IMR-90 (cell line): ENCODE results near the gene PDS5A. TPM values are rescaled to one million over a fixed set of nuclear protein-coding genes. Genes with fewer than 3 reads are reported as not detected.

Source experiments
- ATAC-seq: fragments of 200-7000 bp; cut with Tn5 transposase; 2 replicates; pipeline ENCODE4 v1.9.1; 2020; ENCODE audit warnings: low read depth, mild to moderate bottlenecking, moderate library complexity
- BruUV-seq: library from RNA; stranded (reverse); fragments of 400-500 nt; replicated peaks from 2 replicates; lab custom pipeline; 2021; lab: Mats Ljungman, UMichigan
- CTCF ChIA-PET: fragments of 300-600 bp; formaldehyde crosslinking; extraction: SDS; loops from one replicate; lab custom pipeline; 2021; ENCODE audit warnings: antibody characterized with exemption; lab: Yijun Ruan, JAX
- POLR2A ChIA-PET: fragments of 300-600 bp; sonication (Branson Sonifier 250); formaldehyde crosslinking; loops from one replicate; lab custom pipeline; 2022; ENCODE audit warnings: antibody characterized with exemption; ENCODE audit not compliant: unreplicated experiment; lab: Charles Lee
- DNase-seq: peaks from one replicate; pipeline ENCODE4 v3.0.0; 2013
- H2AFZ ChIP-seq: replicated peaks from 2 replicates; pipeline ENCODE3; 2013; ENCODE audit warnings: low read length, mild to moderate bottlenecking; ENCODE audit not compliant: poor library complexity
- H2AK5ac ChIP-seq: 2 replicates; pipeline ENCODE4 v1.6.1; 2013; ENCODE audit warnings: low read depth, low read length, inconsistent platforms
- H2AK9ac ChIP-seq: replicated peaks from 2 replicates; pipeline ENCODE3; 2013; ENCODE audit warnings: mild to moderate bottlenecking, low read depth, low read length, moderate library complexity; ENCODE audit not compliant: poor library complexity
- H2BK120ac ChIP-seq: 2 replicates; pipeline ENCODE4 v1.6.1; 2013; ENCODE audit warnings: low read depth, low read length, inconsistent platforms
- H2BK15ac ChIP-seq: 3 replicates; pipeline ENCODE4 v1.6.1; 2013; ENCODE audit warnings: low read depth, low read length, inconsistent platforms
- H2BK20ac ChIP-seq: 2 replicates; pipeline ENCODE4 v1.6.1; 2013; ENCODE audit warnings: low read depth, mild to moderate bottlenecking, inconsistent platforms, low read length, moderate library complexity
- H2BK5ac ChIP-seq: 2 replicates; pipeline ENCODE4 v1.6.1; 2013; ENCODE audit warnings: mild to moderate bottlenecking, low read depth, low read length, inconsistent platforms; ENCODE audit not compliant: poor library complexity, severe bottlenecking
- H3K14ac ChIP-seq: replicated peaks from 2 replicates; pipeline ENCODE4 v1.6.1; 2013; ENCODE audit warnings: low read depth, low read length, inconsistent platforms
- H3K18ac ChIP-seq: 2 replicates; pipeline ENCODE4 v1.6.1; 2013; ENCODE audit warnings: low read depth, low read length, control low read depth
- H3K23ac ChIP-seq: 2 replicates; pipeline ENCODE4 v1.6.1; 2013; ENCODE audit warnings: low read depth, low read length, inconsistent platforms
- H3K27ac ChIP-seq: 2 replicates; pipeline ENCODE4 v1.5.1; 2013; ENCODE audit warnings: mild to moderate bottlenecking, control low read depth, low read length; ENCODE audit not compliant: insufficient read depth
- H3K27me3 ChIP-seq: 2 replicates; pipeline ENCODE4 v1.6.1; 2013; ENCODE audit warnings: low read length; ENCODE audit not compliant: control insufficient read depth, insufficient read depth
- H3K36me3 ChIP-seq: 2 replicates; pipeline ENCODE4 v1.6.1; 2013; ENCODE audit warnings: low read length, mixed read lengths; ENCODE audit not compliant: control insufficient read depth, insufficient read depth
- H3K4ac ChIP-seq: 2 replicates; pipeline ENCODE4 v1.6.1; 2013; ENCODE audit warnings: low read depth, low read length, inconsistent platforms
- H3K4me1 ChIP-seq: 2 replicates; pipeline ENCODE4 v1.6.1; 2013; ENCODE audit warnings: low read length, mixed read lengths; ENCODE audit not compliant: control insufficient read depth, insufficient read depth
- H3K4me2 ChIP-seq: 2 replicates; pipeline ENCODE4 v1.6.1; 2013; ENCODE audit warnings: low read depth, mild to moderate bottlenecking, control low read depth, low read length, moderate library complexity
- H3K4me3 ChIP-seq: 2 replicates; pipeline ENCODE4 v1.5.1; 2013; ENCODE audit warnings: low read depth, mild to moderate bottlenecking, control low read depth, low read length, moderate library complexity; ENCODE audit not compliant: insufficient read depth
- H3K56ac ChIP-seq: 2 replicates; pipeline ENCODE4 v1.6.1; 2013; ENCODE audit warnings: low read length, inconsistent platforms; ENCODE audit not compliant: insufficient read depth; ENCODE audit errors: extremely low read depth
- H3K79me1 ChIP-seq, 2 experiments: 2 replicates each; pipeline ENCODE4 v1.6.1; 2013; ENCODE audit warnings: low read length in 2 of 2, inconsistent platforms in 1 of 2, low read depth in 1 of 2
- H3K9ac ChIP-seq: 2 replicates; pipeline ENCODE4 v1.6.1; 2013; ENCODE audit warnings: low read depth, low read length, control low read depth
- H3K9me1 ChIP-seq: 2 replicates; pipeline ENCODE4 v1.6.1; 2013; ENCODE audit warnings: low read length, inconsistent platforms; ENCODE audit not compliant: insufficient read depth
- H3K9me3 ChIP-seq: 2 replicates; pipeline ENCODE4 v1.6.1; 2013; ENCODE audit warnings: low read length; ENCODE audit not compliant: control insufficient read depth, insufficient read depth
- H4K20me1 ChIP-seq: 2 replicates; pipeline ENCODE4 v1.6.1; 2013; ENCODE audit warnings: low read length, inconsistent platforms; ENCODE audit not compliant: insufficient read depth
- H4K5ac ChIP-seq: 2 replicates; pipeline ENCODE4 v1.6.1; 2013; ENCODE audit warnings: mild to moderate bottlenecking, low read depth, low read length, control low read depth
- H4K8ac ChIP-seq, 2 experiments: 2 replicates each; pipeline ENCODE4 v1.6.1; 2013; ENCODE audit warnings: low read depth in 2 of 2, low read length in 2 of 2, control low read depth in 1 of 2, inconsistent platforms in 1 of 2
- H4K91ac ChIP-seq: 2 replicates; pipeline ENCODE4 v1.6.1; 2013; ENCODE audit warnings: low read depth, low read length, inconsistent platforms; ENCODE audit not compliant: insufficient read depth
- BHLHE40 ChIP-seq: fragments of 150-350 bp; IDR thresholded peaks from 2 replicates; pipeline ENCODE4 v1.6.1; 2016; ENCODE audit warnings: mild to moderate bottlenecking, low read depth, low read length
- CEBPB ChIP-seq: IDR thresholded peaks from 2 replicates; pipeline ENCODE4 v1.6.1; 2012; ENCODE audit warnings: low read depth, low read length, improper control_type of control experiment
- CHD1 ChIP-seq: IDR thresholded peaks from 2 replicates; pipeline ENCODE4 v1.6.1; 2012; ENCODE audit warnings: low read depth, low read length, improper control_type of control experiment
- CTCF ChIP-seq: conservative IDR thresholded peaks from 2 replicates; pipeline ENCODE4 v1.5.1; 2012; ENCODE audit warnings: mild to moderate bottlenecking, low read depth, low read length, improper control_type of control experiment
- FOS ChIP-seq: fragments of 150-350 bp; IDR thresholded peaks from 2 replicates; pipeline ENCODE4 v1.6.1; 2016; ENCODE audit warnings: low read depth, low read length
- MAFK ChIP-seq: IDR thresholded peaks from 2 replicates; pipeline ENCODE4 v1.6.1; 2012; ENCODE audit warnings: low read depth, low read length, improper control_type of control experiment
- MAZ ChIP-seq: IDR thresholded peaks from 2 replicates; pipeline ENCODE4 v1.6.1; 2012; ENCODE audit warnings: low read depth, mild to moderate bottlenecking, low read length, improper control_type of control experiment, moderate library complexity, borderline replicate concordance
- MXI1 ChIP-seq: IDR thresholded peaks from 2 replicates; pipeline ENCODE4 v1.6.1; 2012; ENCODE audit warnings: low read depth, mild to moderate bottlenecking, low read length, moderate library complexity, borderline replicate concordance
- NFE2L2 ChIP-seq: fragments of 150-350 bp; IDR thresholded peaks from 2 replicates; pipeline ENCODE4 v1.6.1; 2016; ENCODE audit warnings: low read depth, mild to moderate bottlenecking, low read length
- POLR2A ChIP-seq: IDR thresholded peaks from 2 replicates; pipeline ENCODE4 v1.6.1; 2012; ENCODE audit warnings: mild to moderate bottlenecking, low read depth, low read length
- RAD21 ChIP-seq: IDR thresholded peaks from 2 replicates; pipeline ENCODE4 v1.6.1; 2012; ENCODE audit warnings: low read length, improper control_type of control experiment
- RCOR1 ChIP-seq: IDR thresholded peaks from 2 replicates; pipeline ENCODE4 v1.6.1; 2012; ENCODE audit warnings: mild to moderate bottlenecking, low read length, improper control_type of control experiment; ENCODE audit not compliant: insufficient replicate concordance
- RFX5 ChIP-seq: IDR thresholded peaks from 2 replicates; pipeline ENCODE4 v1.8.0; 2012; ENCODE audit warnings: low read depth, mild to moderate bottlenecking, low read length, moderate library complexity
- SMC3 ChIP-seq: fragments of 150-350 bp; IDR thresholded peaks from 2 replicates; pipeline ENCODE4 v1.6.1; 2016; ENCODE audit warnings: low read depth, mild to moderate bottlenecking, antibody characterized with exemption, low read length, moderate library complexity
- WGBS, 2 experiments: methylation state at CpG; one replicate each; pipeline versions ENCODE4 v1.1.5 to v1.1.7; 2013; ENCODE audit warnings: missing lambda C conversion rate in 2 of 2; ENCODE audit not compliant: insufficient read length in 1 of 2; ENCODE audit errors: extremely low coverage in 2 of 2; 5-methylcytosine and 5-hydroxymethylcytosine counted together
- dilution Hi-C: fragments of 300-500 bp; cut with HindIII; formaldehyde crosslinking; loops from one replicate; pipeline ENCODE4 v1.14.3; 2018; ENCODE audit warnings: low sequenced_read_pairs; ENCODE audit not compliant: unreplicated experiment
- in situ Hi-C: fragments of 300-500 bp; cut with MboI; formaldehyde crosslinking; loops from 3 replicates; pipeline ENCODE4 v1.14.3; 2019; ENCODE audit warnings: low sequenced_read_pairs, inconsistent platforms, mixed read lengths
- intact Hi-C: fragments of 100-400 bp; cut with micrococcal nuclease; formaldehyde crosslinking; loops from 2 replicates; pipeline ENCODE4 v1.10.0; 2022
- polyA plus RNA-seq, 3 experiments: library from polyadenylated mRNA; depleted of rRNA; stranded (reverse); fragments of >200 nt; gene quantifications; 2 replicates each; pipeline ENCODE4 v1.2.3, GENCODE V29; 2012; ENCODE audit warnings: low replicate concordance in 1 of 3
- total RNA-seq: library from RNA; depleted of rRNA; stranded (reverse); fragments of >200 nt; gene quantifications from 2 replicates; pipeline ENCODE4 v1.2.3, GENCODE V29; 2012
- TF ChIP-seq, protein P1 (sequence below): fragments of 150-350 bp; IDR thresholded peaks from 2 replicates; pipeline ENCODE4 v1.6.1; 2016; ENCODE audit warnings: low read depth, mild to moderate bottlenecking, low read length, moderate library complexity, borderline replicate concordance
- TF ChIP-seq, protein P2 (sequence below): fragments of 150-350 bp; IDR thresholded peaks from 2 replicates; pipeline ENCODE4 v1.6.1; 2017; ENCODE audit warnings: mild to moderate bottlenecking, antibody characterized with exemption, low read length, low read depth

PDS5A gene
- total and polyA plus RNA-seq, 2 of the 4 experiments (the other 2 are of a cell fraction): 16.3 to 33.5 TPM

DNA sequence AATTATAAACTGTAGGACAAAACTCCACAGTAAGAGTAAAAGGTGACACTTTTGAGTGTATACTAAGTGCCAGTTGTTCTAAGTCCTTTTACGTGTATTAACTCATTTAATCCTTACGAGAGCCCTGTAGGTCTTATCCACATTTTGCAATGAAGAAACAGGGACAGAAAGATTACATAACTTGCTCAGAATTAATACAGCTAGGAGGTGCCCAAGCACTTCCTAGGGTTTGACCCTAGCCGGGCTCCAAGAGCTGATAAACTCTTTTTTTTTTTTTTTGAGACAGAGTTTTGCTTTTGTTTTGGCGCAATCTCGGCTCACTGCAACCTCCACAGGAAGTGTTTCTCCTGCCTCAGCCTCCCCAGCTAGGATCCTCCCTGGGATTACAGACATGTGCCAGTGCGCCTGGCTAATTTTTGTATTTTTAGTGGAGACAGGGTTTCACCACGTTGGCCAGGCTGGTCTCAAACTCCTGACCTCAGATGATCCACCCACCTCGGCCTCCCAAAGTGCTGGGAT is 169.4 kb downstream of the PDS5A start:
- Histone ChIP-seq H2BK15ac (no peak overlapping the region), H2BK120ac (no peak overlapping the region), H4K5ac (no peak overlapping the region), H2AK9ac (no peak overlapping the region), H3K23ac (no peak overlapping the region), H4K20me1 (no peaks in the 10 kb centered on the region; the same call in 1 of the 2 replicates), H3K9me1 (no peaks in the 10 kb centered on the region), H3K4me2 (no peak overlapping the region), H3K27me3 (no peaks in the 10 kb centered on the region), H2BK20ac (no peak overlapping the region), H4K8ac (no peak overlapping the region), H3K36me3 (no peaks in the 10 kb centered on the region), H2BK5ac (no peak overlapping the region), H3K18ac (no peak overlapping the region), H3K9ac (no peak overlapping the region), H3K4ac (no peak overlapping the region), H2AK5ac (no peak overlapping the region), H3K4me1 (no peaks in the 10 kb centered on the region), H3K4me3 (no peak overlapping the region), H3K14ac (no peak overlapping the region), H3K79me1 (no peaks in the 10 kb centered on the region), H2AFZ (no peak overlapping the region), H3K9me3 (no peaks in the 10 kb centered on the region), H3K56ac (no peak overlapping the region), H4K91ac (no peak overlapping the region), H3K27ac (no peak overlapping the region)
- ATAC-seq (no peak), DNase-seq (no peak)
- TF ChIP-seq CHD1: no peak
- TF ChIP-seq SMC3: no peak
- no peak for TF ChIP-seq FOS
- no peak for TF ChIP-seq BHLHE40
- TF ChIP-seq, protein P1, sequence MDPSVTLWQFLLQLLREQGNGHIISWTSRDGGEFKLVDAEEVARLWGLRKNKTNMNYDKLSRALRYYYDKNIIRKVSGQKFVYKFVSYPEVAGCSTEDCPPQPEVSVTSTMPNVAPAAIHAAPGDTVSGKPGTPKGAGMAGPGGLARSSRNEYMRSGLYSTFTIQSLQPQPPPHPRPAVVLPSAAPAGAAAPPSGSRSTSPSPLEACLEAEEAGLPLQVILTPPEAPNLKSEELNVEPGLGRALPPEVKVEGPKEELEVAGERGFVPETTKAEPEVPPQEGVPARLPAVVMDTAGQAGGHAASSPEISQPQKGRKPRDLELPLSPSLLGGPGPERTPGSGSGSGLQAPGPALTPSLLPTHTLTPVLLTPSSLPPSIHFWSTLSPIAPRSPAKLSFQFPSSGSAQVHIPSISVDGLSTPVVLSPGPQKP: no peak
- no peak for TF ChIP-seq MAFK
- TF ChIP-seq CEBPB: no peak
- no peak for TF ChIP-seq RCOR1
- no peak for TF ChIP-seq NFE2L2
- TF ChIP-seq, protein P2, sequence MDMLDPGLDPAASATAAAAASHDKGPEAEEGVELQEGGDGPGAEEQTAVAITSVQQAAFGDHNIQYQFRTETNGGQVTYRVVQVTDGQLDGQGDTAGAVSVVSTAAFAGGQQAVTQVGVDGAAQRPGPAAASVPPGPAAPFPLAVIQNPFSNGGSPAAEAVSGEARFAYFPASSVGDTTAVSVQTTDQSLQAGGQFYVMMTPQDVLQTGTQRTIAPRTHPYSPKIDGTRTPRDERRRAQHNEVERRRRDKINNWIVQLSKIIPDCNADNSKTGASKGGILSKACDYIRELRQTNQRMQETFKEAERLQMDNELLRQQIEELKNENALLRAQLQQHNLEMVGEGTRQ: no peak
- TF ChIP-seq MAZ: no peak
- no peak for TF ChIP-seq MXI1
- no peak for TF ChIP-seq RAD21
- no peak for TF ChIP-seq CTCF
- TF ChIP-seq RFX5: no peak
- TF ChIP-seq POLR2A: no peak
- ChIA-PET POLR2A (no interaction called here), CTCF (no interaction called here)
- intact Hi-C loops: no loop called here
- no TSS peak for BruUV-seq
- in situ Hi-C loops: no loop called here
- dilution Hi-C loops: no loop called here
- no CpG with 5 or more reads among the region's 8 CpGs for WGBS, 2 experiments
